ENCODE measurements around the gene NOXA1.

DNA sequence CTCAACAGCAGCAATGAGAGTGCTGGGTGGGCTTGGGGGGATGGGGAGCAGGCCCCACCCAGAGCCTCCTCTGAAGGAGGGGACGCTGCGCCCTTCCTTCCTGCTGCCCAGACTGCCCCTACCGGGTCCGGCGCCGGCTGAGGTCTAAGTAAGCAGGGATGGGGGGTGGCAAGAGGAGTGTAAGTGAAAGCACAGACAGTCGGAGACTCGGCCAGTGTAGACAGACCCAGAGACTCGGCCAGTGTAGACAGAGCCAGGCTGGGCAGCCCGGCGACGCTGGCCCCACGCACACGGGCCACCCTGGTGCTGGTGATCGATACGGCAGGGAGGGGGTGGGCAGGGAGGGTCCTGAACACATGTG, 25.4 kb downstream of the NOXA1 start:
- TF ChIP-seq, protein P1, sequence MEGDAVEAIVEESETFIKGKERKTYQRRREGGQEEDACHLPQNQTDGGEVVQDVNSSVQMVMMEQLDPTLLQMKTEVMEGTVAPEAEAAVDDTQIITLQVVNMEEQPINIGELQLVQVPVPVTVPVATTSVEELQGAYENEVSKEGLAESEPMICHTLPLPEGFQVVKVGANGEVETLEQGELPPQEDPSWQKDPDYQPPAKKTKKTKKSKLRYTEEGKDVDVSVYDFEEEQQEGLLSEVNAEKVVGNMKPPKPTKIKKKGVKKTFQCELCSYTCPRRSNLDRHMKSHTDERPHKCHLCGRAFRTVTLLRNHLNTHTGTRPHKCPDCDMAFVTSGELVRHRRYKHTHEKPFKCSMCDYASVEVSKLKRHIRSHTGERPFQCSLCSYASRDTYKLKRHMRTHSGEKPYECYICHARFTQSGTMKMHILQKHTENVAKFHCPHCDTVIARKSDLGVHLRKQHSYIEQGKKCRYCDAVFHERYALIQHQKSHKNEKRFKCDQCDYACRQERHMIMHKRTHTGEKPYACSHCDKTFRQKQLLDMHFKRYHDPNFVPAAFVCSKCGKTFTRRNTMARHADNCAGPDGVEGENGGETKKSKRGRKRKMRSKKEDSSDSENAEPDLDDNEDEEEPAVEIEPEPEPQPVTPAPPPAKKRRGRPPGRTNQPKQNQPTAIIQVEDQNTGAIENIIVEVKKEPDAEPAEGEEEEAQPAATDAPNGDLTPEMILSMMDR (optimal IDR thresholded peaks at IDR 0.05 in 1 of 3, IDR thresholded peaks at IDR 0.05 in 1 of 3, conservative IDR thresholded peaks at IDR 0.05 in 1 of 3; ENCODE audit: extremely low read depth in 1 of 3, insufficient read depth in 2 of 3, low read length in 3 of 3) = no peak
- no peak for TF ChIP-seq EZH2 (IDR thresholded peaks at IDR 0.05; ENCODE audit: low read length)

All from keratinocyte (primary cell).